ENCODE data around the gene CABLES2. TPM values are rescaled to one million over a fixed set of nuclear protein-coding genes. Genes with fewer than 3 reads are reported as not detected.

CABLES2 gene
- total RNA-seq, 1 experiment from 2014 or later, result 7.5 TPM

DNA sequence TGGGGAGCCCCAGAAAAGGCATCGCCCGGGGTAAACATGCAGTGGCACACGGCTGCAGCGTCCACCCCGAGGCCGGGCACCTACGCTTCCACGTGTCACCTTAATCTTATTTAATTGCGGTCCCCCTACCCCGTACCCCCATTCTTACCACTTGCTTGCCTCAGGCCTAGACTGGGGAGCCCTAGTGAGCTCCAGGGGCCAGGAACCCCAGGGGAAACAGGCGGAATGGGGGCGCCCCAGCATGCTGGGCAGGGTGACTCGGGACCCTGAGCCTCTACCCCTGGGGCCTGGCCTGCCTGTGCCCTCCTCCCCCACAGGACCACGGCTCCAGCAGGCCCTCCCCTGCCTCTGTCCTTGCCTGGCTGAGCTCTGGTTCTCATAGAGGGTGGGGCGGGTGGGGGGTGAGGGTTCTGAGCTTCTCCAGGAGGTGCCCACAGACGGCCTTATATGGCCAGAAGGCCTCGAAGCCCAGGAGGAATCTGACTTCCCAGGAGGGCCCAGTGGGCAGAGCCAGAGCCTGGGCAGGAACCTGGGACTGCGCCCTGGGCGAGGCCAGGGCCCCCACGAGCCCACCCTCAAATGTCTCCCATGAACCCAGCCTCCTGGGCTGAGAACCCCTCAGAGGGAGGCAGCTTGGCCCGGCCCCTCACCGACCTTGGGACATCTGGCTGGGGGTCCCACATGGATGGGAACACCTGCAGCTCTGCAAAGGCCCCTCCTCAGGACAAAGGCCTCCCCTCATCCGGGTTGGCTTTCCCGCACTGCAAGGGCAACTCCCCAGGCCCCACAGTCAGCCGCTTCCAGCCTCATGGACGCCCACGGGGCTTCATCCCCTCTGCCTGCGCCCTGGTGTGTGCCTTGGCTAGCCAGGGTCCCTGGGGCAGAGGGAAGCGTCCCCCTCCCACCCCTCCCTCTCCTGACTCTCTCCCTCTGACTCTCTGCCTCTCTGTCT lies 34.8 kb downstream of the CABLES2 start:
- no peaks in the 10 kb centered on the region for H3K9me3 Mint-ChIP-seq
- DNase-seq (ENCODE audit: low spot score) (no peak), ATAC-seq (no peak)
- TF ChIP-seq NFE2L1 (CRISPR knock-in tag; IDR thresholded peaks at IDR 0.05) (no peak), NR1H2 (CRISPR knock-in tag; IDR thresholded peaks at IDR 0.05) (no peak), ETV6 (CRISPR knock-in tag; IDR thresholded peaks at IDR 0.05) (no peak), ZNF532 (CRISPR knock-in tag; IDR thresholded peaks at IDR 0.05; ENCODE audit: borderline replicate concordance) (no peak), CREB1 (CRISPR knock-in tag; IDR thresholded peaks at IDR 0.05) (no peak), MXD4 (CRISPR knock-in tag; IDR thresholded peaks at IDR 0.05; ENCODE audit: borderline replicate concordance) (no peak), ZNF263 (CRISPR knock-in tag; IDR thresholded peaks at IDR 0.05; ENCODE audit: low read depth) (no peak), NFATC4 (CRISPR knock-in tag; IDR thresholded peaks at IDR 0.05) (no peak), ZNF425 (CRISPR knock-in tag; conservative IDR thresholded peaks at IDR 0.05) (no peak), ESRRA (CRISPR knock-in tag; IDR thresholded peaks at IDR 0.05; ENCODE audit: borderline replicate concordance) (no peak), TEAD4 (CRISPR knock-in tag; IDR thresholded peaks at IDR 0.05) (no peak)
- TF ChIP-seq, protein P1, sequence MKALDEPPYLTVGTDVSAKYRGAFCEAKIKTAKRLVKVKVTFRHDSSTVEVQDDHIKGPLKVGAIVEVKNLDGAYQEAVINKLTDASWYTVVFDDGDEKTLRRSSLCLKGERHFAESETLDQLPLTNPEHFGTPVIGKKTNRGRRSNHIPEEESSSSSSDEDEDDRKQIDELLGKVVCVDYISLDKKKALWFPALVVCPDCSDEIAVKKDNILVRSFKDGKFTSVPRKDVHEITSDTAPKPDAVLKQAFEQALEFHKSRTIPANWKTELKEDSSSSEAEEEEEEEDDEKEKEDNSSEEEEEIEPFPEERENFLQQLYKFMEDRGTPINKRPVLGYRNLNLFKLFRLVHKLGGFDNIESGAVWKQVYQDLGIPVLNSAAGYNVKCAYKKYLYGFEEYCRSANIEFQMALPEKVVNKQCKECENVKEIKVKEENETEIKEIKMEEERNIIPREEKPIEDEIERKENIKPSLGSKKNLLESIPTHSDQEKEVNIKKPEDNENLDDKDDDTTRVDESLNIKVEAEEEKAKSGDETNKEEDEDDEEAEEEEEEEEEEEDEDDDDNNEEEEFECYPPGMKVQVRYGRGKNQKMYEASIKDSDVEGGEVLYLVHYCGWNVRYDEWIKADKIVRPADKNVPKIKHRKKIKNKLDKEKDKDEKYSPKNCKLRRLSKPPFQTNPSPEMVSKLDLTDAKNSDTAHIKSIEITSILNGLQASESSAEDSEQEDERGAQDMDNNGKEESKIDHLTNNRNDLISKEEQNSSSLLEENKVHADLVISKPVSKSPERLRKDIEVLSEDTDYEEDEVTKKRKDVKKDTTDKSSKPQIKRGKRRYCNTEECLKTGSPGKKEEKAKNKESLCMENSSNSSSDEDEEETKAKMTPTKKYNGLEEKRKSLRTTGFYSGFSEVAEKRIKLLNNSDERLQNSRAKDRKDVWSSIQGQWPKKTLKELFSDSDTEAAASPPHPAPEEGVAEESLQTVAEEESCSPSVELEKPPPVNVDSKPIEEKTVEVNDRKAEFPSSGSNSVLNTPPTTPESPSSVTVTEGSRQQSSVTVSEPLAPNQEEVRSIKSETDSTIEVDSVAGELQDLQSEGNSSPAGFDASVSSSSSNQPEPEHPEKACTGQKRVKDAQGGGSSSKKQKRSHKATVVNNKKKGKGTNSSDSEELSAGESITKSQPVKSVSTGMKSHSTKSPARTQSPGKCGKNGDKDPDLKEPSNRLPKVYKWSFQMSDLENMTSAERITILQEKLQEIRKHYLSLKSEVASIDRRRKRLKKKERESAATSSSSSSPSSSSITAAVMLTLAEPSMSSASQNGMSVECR (CRISPR knock-in tag; IDR thresholded peaks at IDR 0.05; ENCODE audit: borderline replicate concordance), result no peak
- TF ChIP-seq, protein P2, sequence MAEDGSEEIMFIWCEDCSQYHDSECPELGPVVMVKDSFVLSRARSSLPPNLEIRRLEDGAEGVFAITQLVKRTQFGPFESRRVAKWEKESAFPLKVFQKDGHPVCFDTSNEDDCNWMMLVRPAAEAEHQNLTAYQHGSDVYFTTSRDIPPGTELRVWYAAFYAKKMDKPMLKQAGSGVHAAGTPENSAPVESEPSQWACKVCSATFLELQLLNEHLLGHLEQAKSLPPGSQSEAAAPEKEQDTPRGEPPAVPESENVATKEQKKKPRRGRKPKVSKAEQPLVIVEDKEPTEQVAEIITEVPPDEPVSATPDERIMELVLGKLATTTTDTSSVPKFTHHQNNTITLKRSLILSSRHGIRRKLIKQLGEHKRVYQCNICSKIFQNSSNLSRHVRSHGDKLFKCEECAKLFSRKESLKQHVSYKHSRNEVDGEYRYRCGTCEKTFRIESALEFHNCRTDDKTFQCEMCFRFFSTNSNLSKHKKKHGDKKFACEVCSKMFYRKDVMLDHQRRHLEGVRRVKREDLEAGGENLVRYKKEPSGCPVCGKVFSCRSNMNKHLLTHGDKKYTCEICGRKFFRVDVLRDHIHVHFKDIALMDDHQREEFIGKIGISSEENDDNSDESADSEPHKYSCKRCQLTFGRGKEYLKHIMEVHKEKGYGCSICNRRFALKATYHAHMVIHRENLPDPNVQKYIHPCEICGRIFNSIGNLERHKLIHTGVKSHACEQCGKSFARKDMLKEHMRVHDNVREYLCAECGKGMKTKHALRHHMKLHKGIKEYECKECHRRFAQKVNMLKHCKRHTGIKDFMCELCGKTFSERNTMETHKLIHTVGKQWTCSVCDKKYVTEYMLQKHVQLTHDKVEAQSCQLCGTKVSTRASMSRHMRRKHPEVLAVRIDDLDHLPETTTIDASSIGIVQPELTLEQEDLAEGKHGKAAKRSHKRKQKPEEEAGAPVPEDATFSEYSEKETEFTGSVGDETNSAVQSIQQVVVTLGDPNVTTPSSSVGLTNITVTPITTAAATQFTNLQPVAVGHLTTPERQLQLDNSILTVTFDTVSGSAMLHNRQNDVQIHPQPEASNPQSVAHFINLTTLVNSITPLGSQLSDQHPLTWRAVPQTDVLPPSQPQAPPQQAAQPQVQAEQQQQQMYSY (CRISPR knock-in tag; IDR thresholded peaks at IDR 0.05), result no peak
- TF ChIP-seq, protein P3, sequence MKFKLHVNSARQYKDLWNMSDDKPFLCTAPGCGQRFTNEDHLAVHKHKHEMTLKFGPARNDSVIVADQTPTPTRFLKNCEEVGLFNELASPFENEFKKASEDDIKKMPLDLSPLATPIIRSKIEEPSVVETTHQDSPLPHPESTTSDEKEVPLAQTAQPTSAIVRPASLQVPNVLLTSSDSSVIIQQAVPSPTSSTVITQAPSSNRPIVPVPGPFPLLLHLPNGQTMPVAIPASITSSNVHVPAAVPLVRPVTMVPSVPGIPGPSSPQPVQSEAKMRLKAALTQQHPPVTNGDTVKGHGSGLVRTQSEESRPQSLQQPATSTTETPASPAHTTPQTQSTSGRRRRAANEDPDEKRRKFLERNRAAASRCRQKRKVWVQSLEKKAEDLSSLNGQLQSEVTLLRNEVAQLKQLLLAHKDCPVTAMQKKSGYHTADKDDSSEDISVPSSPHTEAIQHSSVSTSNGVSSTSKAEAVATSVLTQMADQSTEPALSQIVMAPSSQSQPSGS (CRISPR knock-in tag; IDR thresholded peaks at IDR 0.05; ENCODE audit: borderline replicate concordance, low read depth), result no peak
- TF ChIP-seq, protein P4, sequence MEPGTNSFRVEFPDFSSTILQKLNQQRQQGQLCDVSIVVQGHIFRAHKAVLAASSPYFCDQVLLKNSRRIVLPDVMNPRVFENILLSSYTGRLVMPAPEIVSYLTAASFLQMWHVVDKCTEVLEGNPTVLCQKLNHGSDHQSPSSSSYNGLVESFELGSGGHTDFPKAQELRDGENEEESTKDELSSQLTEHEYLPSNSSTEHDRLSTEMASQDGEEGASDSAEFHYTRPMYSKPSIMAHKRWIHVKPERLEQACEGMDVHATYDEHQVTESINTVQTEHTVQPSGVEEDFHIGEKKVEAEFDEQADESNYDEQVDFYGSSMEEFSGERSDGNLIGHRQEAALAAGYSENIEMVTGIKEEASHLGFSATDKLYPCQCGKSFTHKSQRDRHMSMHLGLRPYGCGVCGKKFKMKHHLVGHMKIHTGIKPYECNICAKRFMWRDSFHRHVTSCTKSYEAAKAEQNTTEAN (CRISPR knock-in tag; IDR thresholded peaks at IDR 0.05), result no peak
- ChIA-PET POLR2A (no interaction called here), CTCF (interaction anchor here (0.8 to 1.0 kb wide), 2 partner anchors 8 to 10 kb away, joined by 3 to 5 read pairs; no protein-coding TSS in a partner anchor)
- peak overlapping the region; percentile 72 for H3K27ac Mint-ChIP-seq
- H3K4me3 Mint-ChIP-seq, result no peak overlapping the region
- H3K4me1 Mint-ChIP-seq, result peaks cover 35% of the 10 kb centered on the region
- H3K27me3 Mint-ChIP-seq (ENCODE audit: low read depth), result no peaks in the 10 kb centered on the region; the same call in 1 of the 2 replicates
- no peaks in the 10 kb centered on the region for H3K36me3 Mint-ChIP-seq
